ENCODE results near the gene MEI1.

- TF ChIP-seq CTCF (IDR thresholded peaks at IDR 0.05), result no peak
- TF ChIP-seq POLR2A (IDR thresholded peaks at IDR 0.05), result no peak
Measured at GRCh38 chr22:41722496-41722895, 23.2 kb downstream of the MEI1 start.
